ENCODE measurements around the gene FRYL.
"Not testable (repeated sequence)": the region's sequence is repeated elsewhere in the genome, so short reads cannot be mapped to it uniquely, and the experiment has no call there.

Gene FRYL

DNA sequence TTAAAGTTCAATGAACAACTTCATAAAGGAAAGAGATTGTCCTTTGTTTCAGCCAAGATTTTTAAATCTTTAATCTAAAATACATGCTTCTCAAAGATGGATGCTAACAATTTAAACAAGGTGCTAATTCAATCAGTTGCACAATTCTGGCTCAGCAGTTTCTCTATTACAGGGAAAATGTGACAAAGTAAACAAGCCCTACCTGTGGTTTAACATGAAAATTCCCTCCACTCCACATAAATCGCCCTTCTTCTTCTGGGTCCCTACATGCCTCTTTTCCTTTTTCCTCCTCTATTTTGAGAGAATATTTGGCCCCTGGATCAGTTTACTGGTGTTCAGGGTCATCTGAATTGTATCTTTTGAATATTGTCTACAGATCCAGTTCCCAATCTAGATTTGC is 80.6 kb downstream of the FRYL start:
- H3K4me3 ChIP-seq (ENCODE audit: low read depth, low read length) = no peak overlapping the region

DNA sequence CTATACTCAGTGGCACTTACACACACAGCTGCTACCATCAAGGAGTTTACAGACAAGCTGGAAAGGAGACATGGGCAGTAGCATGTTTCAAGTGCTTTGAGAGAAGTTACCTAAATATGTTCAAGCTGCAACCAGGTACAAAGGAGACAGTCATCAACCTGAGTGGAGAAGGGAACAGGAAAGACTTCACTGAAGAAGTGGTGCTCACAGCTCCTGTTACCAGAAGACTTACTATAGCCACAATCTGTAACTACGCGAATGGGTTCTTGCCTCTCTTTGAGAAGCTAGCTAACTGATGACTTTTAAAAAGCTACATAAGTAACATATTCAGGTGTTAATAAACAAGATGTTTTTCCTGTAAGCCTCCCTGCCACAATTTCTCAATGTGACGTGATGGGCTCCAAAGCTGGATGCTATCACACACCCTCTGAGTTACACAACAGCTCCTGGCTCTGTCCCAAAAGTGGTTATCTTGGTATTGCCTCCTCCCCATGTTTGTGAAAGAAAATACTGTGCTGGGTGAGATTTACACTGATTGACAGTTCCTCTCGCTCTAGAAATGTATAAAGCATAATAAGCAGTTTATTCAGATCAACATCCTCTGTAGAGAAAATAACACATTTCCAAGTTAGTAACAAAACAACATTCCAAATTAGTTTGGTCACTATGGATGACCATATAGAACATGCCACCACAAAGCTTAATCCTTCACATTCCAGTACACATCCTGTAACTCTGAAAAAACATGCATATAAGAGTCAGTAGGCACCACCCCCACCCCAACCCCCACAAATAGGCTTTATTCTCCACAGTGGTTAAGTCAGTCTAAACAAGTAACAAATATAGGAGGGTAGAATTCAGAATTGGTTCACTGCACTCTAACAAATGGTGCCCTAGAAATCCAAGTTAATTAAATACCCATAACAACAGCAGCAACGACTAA is 81.8 kb downstream of the FRYL start:
- H3K4me3 ChIP-seq (ENCODE audit: low read depth, low read length) = no peak overlapping the region

DNA sequence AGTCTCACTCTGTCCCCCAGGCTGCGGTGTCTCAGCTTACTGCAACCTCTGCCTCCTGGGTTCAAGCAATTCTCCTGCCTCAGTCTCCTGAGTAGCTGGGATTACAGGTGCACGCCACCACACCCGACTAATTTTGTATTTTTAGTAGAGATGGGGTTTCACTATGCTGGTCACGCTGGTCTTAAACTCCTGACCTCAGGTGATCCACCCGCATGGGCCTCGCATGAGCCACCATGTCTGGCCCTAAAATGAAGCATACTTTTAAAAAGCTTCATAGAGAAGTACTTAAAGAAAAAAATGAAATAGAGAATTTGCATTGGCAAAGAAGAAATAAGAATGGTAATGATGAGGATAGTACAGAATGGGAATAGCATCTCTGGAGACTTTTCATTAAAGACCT is 82.6 kb downstream of the FRYL start:
- H3K4me3 ChIP-seq (ENCODE audit: low read depth, low read length) = not testable (repeated sequence)

DNA sequence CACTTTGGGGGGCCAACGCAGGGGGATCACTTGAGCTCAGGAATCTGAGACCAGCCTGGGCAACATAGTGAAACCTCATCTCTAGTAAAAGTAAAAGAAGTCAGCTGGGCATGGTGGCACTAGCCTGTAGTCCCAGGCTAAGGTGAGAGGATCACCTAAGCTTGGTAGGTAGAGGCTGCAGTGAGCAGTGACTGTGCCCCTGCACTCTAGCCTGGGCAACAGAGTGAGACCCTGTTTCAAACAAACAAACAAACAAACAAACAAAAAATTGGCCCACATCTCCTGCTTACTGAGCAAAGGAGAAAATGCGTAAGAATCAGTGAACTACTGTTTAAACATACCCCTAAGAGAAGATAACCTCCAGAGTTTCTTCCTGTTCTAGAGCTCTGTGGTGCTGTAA is 85.3 kb downstream of the FRYL start:
- no peak overlapping the region for H3K4me3 ChIP-seq (ENCODE audit: low read depth, low read length)

DNA sequence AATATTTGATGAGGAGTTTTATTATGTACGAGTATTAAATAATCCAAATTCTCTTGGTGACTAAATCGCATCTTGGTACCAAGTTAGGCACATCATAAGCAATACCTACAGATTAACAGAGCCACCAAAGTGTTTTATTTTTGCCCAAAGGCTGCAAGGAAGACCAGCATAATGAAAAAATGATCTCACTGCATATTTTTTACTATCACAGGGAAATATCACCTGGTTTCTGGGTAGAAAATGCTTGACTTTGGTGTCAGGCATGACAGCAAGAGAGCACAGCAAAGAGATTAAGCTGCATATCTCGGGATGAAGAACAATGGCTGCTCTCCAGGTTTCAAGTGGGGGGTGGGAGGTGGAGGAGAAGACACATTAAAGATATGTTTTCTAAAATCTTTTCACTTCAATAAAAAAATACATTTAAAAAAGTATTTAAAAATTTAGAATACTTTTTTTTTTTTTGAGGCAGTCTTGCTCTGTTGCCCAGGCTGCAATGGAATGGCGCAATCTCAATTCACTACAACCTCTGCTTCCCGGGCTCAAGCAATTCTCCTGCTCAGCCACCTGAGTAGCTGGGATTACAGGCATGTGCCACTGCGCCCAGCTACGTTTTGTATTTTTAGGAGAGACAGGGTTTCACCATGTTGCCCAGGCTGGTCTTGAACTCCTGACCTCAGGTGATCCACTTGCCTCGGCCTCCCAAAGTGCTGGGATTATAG is 86.1 kb downstream of the FRYL start:
- no peak overlapping the region for H3K4me3 ChIP-seq (ENCODE audit: low read depth, low read length)

DNA sequence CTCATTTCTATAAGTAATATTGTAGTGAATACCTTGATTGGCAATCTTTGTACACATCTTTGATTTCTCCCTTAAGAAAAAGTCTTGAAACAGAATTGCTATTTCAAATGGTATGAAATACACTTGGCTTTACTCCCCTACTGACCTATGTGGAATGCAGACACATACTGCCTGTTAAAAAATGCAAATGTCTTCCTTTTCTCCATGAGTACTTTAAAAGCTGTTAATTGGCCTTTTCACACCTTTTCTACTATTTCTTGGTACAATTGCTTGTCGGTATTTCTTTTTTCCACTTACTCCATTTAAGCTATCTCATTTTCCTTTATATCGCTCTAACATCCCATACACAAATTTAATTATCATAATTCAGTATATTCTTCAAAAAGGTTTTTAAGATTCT is 87.2 kb downstream of the FRYL start:
- H3K4me3 ChIP-seq (ENCODE audit: low read depth, low read length) = no peak overlapping the region

DNA sequence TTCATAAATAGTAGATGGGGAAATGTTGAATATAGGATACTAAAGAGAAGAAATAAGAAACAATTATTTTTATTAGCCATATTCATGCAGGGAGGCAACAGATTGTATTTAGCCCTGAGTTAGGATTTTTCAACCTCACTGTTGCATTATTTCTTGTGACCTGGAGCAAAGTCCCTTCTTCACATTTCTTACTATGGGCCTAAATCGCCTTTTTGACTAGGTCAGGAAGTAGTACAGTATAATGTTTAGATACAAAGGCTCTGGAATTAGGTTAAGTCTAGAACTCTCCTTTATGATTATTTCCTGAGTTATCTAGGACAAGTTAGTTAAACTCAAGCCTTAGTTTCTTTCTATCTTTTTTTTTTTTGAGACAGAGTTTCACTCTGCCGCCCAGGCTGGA is 88.0 kb downstream of the FRYL start:
- no peak overlapping the region for H3K4me3 ChIP-seq (ENCODE audit: low read depth, low read length)

DNA sequence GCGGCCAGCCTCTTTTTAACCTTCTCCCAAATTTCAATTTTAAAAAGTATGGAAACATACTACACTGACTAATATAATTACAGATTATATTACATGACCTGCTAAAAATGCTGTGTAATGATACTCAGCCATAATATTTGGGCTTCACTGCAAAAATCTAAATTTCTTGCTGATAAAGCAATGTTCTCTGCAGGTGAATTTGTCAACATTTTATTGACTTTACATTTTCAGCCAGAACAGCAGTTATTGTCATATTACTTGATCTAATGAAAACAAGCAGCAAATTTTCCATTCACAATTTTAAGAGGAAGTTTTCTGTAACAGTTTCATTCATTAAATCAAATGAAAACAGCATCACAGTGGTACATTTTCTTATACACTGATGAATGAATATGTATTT is 91.1 kb downstream of the FRYL start:
- no peak overlapping the region for H3K4me3 ChIP-seq (ENCODE audit: low read depth, low read length)

DNA sequence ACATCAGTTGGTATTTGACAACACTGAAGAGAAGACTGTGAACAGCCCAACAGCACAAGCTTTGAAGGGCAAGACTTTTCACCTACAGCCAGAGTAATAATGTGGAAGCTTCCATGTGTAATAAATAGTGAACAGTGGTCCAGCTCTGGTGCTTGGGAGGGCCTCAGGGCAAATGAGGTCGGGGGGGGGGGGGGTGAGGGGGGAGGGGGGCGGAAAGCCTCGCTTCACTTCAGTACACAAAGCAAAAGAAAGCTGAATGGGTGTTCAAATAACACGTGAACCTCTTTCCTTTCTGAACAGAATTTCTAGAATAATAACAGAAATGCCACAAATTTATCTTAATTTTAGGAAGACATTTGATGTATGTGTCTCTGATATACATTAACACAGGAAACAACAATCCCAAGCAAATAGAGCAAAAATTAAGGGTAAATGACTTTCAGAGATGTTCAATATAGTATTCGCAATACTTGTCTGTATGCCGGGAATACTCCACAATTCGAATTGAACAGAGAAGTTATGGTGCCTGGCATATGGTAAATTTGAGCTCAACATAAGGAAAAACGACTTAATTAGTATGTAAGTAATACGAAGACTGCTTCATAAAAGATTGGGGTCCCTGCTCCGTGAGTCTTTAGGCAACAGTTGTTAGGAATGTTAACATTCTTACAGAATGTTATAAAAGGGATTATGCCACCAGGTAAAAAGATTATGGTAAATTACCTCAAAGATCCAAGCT is 92.6 kb downstream of the FRYL start:
- no peak overlapping the region for H3K4me3 ChIP-seq (ENCODE audit: low read depth, low read length)

DNA sequence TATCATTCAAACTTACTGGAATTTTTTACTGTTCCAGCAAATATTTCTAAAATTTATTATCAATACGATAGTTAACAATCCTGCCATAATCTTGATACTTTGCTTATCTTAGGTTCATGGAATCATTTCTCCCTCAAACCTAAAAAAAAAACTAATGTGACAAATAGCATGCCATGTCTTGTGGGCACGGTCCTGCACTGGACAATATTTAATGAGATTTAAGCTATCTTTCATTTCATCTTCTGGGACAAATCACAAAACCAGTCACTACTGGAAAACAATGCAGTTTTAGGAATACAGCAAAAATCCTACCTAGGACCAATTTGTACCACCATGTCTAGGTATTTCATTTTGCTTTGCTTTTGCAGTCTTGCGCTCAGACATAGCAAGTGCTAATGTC is 93.7 kb downstream of the FRYL start:
- H3K4me3 ChIP-seq (ENCODE audit: low read depth, low read length) = no peak overlapping the region

DNA sequence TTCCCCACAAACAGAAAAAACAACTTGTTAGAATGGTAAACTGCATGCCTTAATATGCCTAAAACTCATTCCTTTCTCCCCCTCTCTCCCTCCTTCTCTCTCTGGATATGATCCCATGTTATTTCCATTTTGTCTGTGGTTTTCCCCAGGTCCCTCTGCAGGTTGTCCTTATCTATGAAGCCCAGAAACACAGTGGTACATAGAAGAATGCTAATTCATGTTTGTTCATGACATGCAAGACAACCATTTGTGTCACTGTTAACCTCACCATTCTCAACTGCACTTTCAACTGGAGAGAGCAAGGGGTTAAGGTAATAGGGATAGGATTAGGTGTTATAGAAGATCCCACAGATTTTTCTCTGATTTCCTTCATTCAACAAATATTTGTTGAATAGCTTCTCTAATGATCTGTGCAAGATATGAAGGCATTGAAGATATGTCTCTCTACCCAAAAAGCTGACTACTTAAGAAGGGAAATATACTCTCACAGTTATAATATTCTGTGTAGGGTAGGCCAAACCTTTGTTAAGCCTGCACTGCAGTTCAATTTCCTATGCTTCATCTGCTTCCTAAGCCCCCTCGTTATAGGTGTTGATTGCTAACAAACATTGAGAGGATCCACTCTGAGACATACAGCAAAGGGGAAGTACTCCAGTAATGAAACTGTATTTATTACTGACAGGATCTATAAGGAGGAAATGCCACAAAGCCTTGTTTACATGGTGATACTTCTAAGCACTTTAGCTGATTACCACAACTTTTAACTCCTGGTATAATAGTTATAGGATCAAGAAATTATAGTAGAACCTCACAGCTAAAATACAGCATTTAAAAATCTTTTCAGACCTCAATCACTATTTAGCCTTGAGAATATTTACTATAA is 96.1 kb downstream of the FRYL start:
- no peak overlapping the region for H3K4me3 ChIP-seq (ENCODE audit: low read depth, low read length)

DNA sequence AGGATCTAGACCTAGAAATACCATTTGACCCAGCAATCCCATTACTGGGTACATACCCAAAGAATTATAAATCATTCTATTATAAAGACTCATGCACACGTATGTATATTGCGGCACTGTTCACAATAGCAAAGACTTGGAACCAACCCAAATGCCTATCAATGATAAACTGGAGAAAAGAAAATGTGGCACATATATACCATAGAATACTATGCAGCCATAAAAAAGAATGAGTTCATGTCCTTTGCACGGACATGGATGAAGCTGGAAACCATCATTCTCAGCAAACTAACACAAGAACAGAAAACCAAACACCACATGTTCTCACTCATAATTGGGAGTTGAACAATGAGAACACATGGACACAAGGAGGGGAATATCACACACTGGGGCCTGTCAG is 97.2 kb downstream of the FRYL start:
- H3K4me3 ChIP-seq (ENCODE audit: low read depth, low read length) = not testable (repeated sequence)

DNA sequence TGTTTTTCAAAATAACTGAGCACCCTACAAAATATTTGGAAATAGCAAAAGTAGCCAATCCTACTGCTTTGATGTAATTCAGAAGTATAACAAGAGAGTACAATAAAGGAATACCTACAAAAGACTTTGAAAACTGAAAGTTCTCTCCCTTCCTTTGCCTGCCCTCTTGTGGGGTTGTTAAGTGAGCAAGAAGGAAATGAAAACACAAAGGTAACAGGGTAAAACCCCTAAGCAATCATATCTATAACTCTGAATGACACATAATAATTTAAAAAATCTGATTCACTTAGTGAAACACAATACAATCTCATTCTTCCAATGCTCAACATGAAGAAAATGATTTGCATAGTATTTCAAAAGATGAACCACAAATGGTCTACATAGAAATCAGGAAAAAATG is 98.2 kb downstream of the FRYL start:
- no peak overlapping the region for H3K4me3 ChIP-seq (ENCODE audit: low read depth, low read length)

DNA sequence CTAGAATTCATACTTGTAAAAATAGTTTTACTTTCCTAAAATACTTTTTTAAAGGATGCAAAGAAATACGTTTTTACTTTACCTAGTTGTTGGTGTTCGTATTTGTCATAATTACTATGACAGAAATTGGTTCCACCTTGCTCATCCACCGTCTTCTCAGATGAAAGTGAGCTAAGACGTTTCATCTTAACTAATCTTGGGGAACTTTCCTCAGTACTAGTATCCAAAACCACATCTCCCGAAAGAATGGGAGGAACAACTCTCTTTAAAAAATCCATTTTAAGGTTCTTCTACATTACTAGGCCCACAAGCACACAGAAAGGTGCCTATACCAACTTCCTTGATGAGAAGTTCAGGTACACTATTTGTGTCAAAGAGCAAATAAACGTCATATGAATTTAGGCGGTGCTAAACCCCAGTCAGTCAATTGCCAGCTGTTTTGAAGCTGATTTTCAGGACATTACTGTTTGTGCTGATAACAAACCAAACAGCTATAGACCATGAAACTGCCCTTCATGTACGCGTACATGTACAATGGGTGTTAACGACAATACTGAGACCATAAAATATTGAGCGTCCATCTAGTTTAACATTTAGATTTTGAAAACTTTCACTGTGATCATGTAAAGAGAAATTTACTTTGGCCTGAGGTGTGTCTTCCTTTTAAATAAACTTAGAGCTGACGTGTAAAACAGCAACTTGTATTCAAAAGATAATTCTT is 99.1 kb downstream of the FRYL start:
- H3K4me3 ChIP-seq (ENCODE audit: low read depth, low read length) = no peak overlapping the region

DNA sequence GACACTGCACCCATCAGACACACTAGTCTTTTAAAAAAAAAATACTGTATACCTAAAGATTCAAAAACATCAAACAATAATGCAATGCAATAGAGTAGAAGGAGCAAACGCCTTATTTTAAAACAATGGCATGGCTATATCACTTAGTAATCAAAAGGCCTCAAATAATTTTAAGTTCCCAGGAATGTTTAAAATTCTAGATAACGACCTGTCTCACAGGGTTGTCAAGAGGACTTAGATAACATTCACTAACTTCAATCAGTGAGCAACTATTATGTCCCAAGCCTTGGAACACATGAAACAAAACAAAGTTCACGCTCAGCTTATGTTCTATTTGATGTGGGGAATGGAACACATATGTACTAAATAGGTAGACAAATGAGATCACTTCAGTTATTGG is 106.5 kb downstream of the FRYL start:
- H3K4me3 ChIP-seq (ENCODE audit: low read depth, low read length) = no peak overlapping the region

DNA sequence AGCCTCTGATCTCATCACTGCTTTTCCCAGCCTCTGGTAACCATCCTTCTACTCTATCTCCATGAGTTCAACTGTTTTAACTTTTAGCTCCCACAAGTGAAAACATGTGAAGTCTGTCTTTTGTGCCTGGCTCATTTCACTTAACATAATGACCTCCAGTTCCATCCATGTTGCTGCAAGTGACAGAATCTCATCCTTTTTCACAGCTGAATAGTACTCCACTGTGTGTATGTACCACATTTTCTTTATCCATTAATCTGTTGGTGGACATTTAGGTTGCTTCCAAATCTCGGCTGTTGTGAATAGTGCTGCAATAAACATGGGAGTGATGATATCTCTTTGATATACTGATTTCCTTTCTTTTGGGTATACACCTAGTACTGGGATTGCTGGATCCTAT is 109.5 kb downstream of the FRYL start:
- H3K4me3 ChIP-seq (ENCODE audit: low read depth, low read length) = no peak overlapping the region

DNA sequence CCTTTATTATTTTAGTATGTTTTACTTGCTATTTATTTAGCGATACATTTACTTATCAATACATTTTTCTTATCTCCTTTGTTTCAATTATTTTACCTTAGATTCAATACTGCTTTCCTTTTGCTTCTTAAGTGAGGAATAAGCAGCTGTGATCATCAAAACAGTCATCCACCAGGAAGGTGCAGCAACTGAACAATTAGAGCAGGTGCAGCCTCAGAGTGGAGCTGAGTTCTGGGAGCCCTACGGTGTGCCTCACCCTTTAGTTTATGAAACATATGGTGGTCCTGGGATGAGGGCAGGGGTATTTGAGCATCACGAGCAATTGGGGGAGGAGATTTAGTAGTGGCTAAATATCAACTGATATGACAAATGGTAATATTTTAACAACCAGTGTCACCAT is 111.0 kb downstream of the FRYL start:
- no peak overlapping the region for H3K4me3 ChIP-seq (ENCODE audit: low read depth, low read length)

DNA sequence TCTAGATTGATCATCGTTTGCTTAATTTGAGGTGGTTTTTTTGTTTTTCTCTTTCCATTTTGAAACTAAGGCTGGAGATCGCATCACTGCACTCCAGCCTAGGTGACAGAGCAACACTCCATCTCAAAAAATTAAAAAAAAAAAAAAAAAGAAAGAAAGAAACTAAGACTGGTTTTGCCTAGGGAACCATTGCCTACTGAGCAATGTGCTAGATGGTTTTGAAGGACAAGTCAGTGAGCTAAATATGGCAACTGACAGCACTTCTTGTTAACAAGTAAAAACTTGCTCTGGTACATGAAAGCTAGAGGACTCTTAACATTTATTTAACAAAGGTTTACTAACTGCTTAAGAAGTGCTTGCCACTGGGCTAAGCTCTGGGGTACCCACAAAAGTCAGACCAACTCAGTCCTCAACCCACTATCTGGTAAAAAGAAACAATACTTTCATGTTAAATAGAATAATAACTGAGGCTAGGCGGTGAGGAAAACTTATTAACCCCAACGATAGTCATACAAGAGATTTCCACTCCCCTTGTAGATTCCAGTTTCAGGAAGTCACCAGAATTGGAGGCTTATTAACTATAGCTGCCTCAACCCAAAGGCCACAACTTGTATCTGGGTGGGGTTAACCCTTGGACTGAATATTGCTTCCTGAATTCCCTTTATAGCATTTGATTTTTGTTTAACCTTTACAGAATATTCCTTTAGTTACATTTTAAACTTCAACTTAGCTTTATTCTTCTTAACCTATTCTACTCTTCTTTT is 111.6 kb downstream of the FRYL start:
- no peak overlapping the region for H3K4me3 ChIP-seq (ENCODE audit: low read depth, low read length)

DNA sequence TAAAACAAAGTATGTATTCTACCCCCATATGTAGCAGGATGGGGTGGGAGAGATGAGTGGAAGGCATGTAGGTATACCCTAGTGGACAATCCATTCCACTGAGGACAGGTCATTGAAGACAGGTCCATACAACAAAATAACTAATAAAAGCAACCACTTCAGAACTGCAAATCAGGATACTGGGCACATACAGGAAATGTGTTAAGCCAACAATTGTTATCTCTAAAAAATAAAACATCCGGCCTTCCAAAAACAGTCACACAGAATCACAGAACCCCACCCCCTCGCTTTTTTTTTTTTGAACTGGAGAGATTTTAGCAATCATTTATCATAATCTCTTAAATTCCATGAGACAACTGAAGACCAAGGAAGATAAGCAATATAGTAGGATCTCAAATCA is 112.9 kb downstream of the FRYL start:
- H3K4me3 ChIP-seq (ENCODE audit: low read depth, low read length) = no peak overlapping the region

All from iPS-11a (cell line).